ENCODE results near the gene AGO3. TPM values are rescaled to one million over a fixed set of nuclear protein-coding genes. Genes with fewer than 3 reads are reported as not detected.

The AGO3 gene
- total RNA-seq, 1 experiment from 2014 or later: 26.9 TPM

- Histone ChIP-seq H4K20me1 (ENCODE audit: insufficient read depth) (no peaks in the 10 kb centered on the region), H3K27me3 (ENCODE audit: insufficient read depth, low read length) (no peaks in the 10 kb centered on the region), H3K9me2 (ENCODE audit: insufficient read depth) (no peaks in the 10 kb centered on the region), H3K4me1 (ENCODE audit: control insufficient read depth in 1 of 2, insufficient read depth in 2 of 2, low read length in 2 of 2) (no peaks in the 10 kb centered on the region), H3K4me2 (ENCODE audit: low read length) (no peak overlapping the region), H2AFZ (ENCODE audit: low read depth, low read length, poor library complexity, severe bottlenecking) (no peak overlapping the region), H3K79me2 (ENCODE audit: insufficient read depth, low read length) (no peaks in the 10 kb centered on the region), H3K9me3 (ENCODE audit: control insufficient read depth in 1 of 2, insufficient read depth in 1 of 2, low read depth in 1 of 2, low read length in 2 of 2) (no peaks in the 10 kb centered on the region), H3K36me3 (ENCODE audit: control insufficient read depth in 1 of 2, insufficient read depth in 2 of 2, low read length in 2 of 2) (peaks cover 3 to 14% of the 10 kb centered on the region in 2 experiments; a peak in 1 of 4 replicates), H3K4me3 (replicated peaks in 1 of 2; ENCODE audit: low read depth in 1 of 2, low read length in 2 of 2) (no peak overlapping the region), H3K27ac (ENCODE audit: low read depth, low read length) (no peak overlapping the region), H3K9ac (ENCODE audit: low read length) (no peak overlapping the region)
- DNase-seq (ENCODE audit: low read depth, low spot score) (no peak), ATAC-seq (no peak)
- ChIA-PET CTCF (no interaction called here), RAD21 (ENCODE audit: low non-redundant PET in 1 of 2, low total read pairs in 2 of 2, uncharacterized antibody in 2 of 2, unreplicated experiment in 2 of 2) (no interaction called here), POLR2A (no interaction called here)
- intact Hi-C loops (cut with micrococcal nuclease): no loop called here
- no TSS peak for BruUV-seq (replicated peaks)
- TF ChIP-seq EGR1 (IDR thresholded peaks at IDR 0.05; ENCODE audit: low read depth): no peak
- no peak for TF ChIP-seq SP1 (IDR thresholded peaks at IDR 0.05; ENCODE audit: low read depth)
- TF ChIP-seq FOSL1 (IDR thresholded peaks at IDR 0.05; ENCODE audit: low read depth): no peak
- TF ChIP-seq ZNF274 (IDR thresholded peaks at IDR 0.05; ENCODE audit: low read depth, low read length): no peak
- no peak for TF ChIP-seq CTCF (IDR thresholded peaks at IDR 0.05 in 2 of 3, conservative IDR thresholded peaks at IDR 0.05 in 1 of 3; ENCODE audit: borderline replicate concordance in 1 of 3, insufficient read depth in 1 of 3, low read depth in 2 of 3, low read length in 2 of 3)
- TF ChIP-seq POLR2AphosphoS5 (IDR thresholded peaks at IDR 0.05; ENCODE audit: low read depth, low read length): no peak
- TF ChIP-seq SRF (IDR thresholded peaks at IDR 0.05; ENCODE audit: low read depth): no peak
- TF ChIP-seq ZBTB33 (IDR thresholded peaks at IDR 0.05; ENCODE audit: extremely low read depth, insufficient replicate concordance, low read length): no peak
- no peak for TF ChIP-seq CEBPB (IDR thresholded peaks at IDR 0.05; ENCODE audit: low read depth)
- no peak for TF ChIP-seq EZH2 (IDR thresholded peaks at IDR 0.05)
- TF ChIP-seq JUND (IDR thresholded peaks at IDR 0.05): no peak
- no peak for TF ChIP-seq POLR2A (IDR thresholded peaks at IDR 0.05; ENCODE audit: borderline replicate concordance, extremely low read depth, insufficient read depth, insufficient read length)
- TF ChIP-seq RAD21 (IDR thresholded peaks at IDR 0.05; ENCODE audit: low read depth): no peak
- no peak for TF ChIP-seq EZH2phosphoT487 (IDR thresholded peaks at IDR 0.05; ENCODE audit: borderline replicate concordance)
- no peak for TF ChIP-seq ZFX (IDR thresholded peaks at IDR 0.05)
- TF ChIP-seq ELF1 (IDR thresholded peaks at IDR 0.05; ENCODE audit: borderline replicate concordance, low read depth): no peak
- no peak for TF ChIP-seq REST (IDR thresholded peaks at IDR 0.05; ENCODE audit: low read depth)
Measured at GRCh38 chr1:36024847-36025246, 93.9 kb downstream of the AGO3 start.

All from HCT116 (cell line).